GM12864 (cell line): ENCODE results near the gene TBC1D22A.

ENCODE experiments used
- DNase-seq: peaks from one replicate; pipeline ENCODE4 v3.0.0-alpha.2; 2011; ENCODE audit warnings: low read depth
- H3K4me3 ChIP-seq: 2 replicates; pipeline ENCODE4 v1.5.1; 2011; ENCODE audit warnings: mild to moderate bottlenecking, low read depth, low read length, control low read depth
- CTCF ChIP-seq: IDR thresholded peaks from 2 replicates; pipeline ENCODE4 v1.5.1; 2011; ENCODE audit warnings: low read depth, mild to moderate bottlenecking, moderate library complexity, low read length, control low read depth, inconsistent platforms; ENCODE audit errors: missing control alignments

Gene TBC1D22A

GRCh38 chr22:46851311-46851710, 88.9 kb downstream of the TBC1D22A start:
- no peak for DNase-seq
- H3K4me3 ChIP-seq: no peak overlapping the region
- no peak for TF ChIP-seq CTCF

- no peak for TF ChIP-seq CTCF
- no peak overlapping the region for H3K4me3 ChIP-seq
- no peak for DNase-seq
These were observed 89.5 kb downstream of the TBC1D22A start for GRCh38 chr22:46851941-46852340.

- no peak overlapping the region for H3K4me3 ChIP-seq
- DNase-seq: no peak
- no peak for TF ChIP-seq CTCF
These were observed 90.3 kb downstream of the TBC1D22A start for GRCh38 chr22:46852771-46853170.

GRCh38 chr22:46853191-46853590, 90.7 kb downstream of the TBC1D22A start:
- no peak for DNase-seq
- H3K4me3 ChIP-seq: no peak overlapping the region
- no peak for TF ChIP-seq CTCF

GRCh38 chr22:46854125-46854870, 91.8 kb downstream of the TBC1D22A start:
- H3K4me3 ChIP-seq: no peak overlapping the region
- TF ChIP-seq CTCF: no peak
- no peak for DNase-seq

- H3K4me3 ChIP-seq: no peak overlapping the region
- TF ChIP-seq CTCF: no peak
- DNase-seq: no peak
These were observed 93.2 kb downstream of the TBC1D22A start for GRCh38 chr22:46855681-46856080.

GRCh38 chr22:46856661-46857060, 94.2 kb downstream of the TBC1D22A start:
- DNase-seq: no peak
- H3K4me3 ChIP-seq: no peak overlapping the region
- TF ChIP-seq CTCF: no peak
